HG03342 (cell line): ENCODE data around the gene VPS39.
"Not testable (repeated sequence)": the region's sequence is repeated elsewhere in the genome, so short reads cannot be mapped to it uniquely, and the experiment has no call there.

Experiments used
- ATAC-seq: cut with Tn5 transposase; IDR thresholded peaks from one replicate; pipeline ENCODE4 v1.9.1; 2021; ENCODE audit warnings: mild to moderate bottlenecking, moderate library complexity; ENCODE audit not compliant: unreplicated experiment

The VPS39 gene

DNA sequence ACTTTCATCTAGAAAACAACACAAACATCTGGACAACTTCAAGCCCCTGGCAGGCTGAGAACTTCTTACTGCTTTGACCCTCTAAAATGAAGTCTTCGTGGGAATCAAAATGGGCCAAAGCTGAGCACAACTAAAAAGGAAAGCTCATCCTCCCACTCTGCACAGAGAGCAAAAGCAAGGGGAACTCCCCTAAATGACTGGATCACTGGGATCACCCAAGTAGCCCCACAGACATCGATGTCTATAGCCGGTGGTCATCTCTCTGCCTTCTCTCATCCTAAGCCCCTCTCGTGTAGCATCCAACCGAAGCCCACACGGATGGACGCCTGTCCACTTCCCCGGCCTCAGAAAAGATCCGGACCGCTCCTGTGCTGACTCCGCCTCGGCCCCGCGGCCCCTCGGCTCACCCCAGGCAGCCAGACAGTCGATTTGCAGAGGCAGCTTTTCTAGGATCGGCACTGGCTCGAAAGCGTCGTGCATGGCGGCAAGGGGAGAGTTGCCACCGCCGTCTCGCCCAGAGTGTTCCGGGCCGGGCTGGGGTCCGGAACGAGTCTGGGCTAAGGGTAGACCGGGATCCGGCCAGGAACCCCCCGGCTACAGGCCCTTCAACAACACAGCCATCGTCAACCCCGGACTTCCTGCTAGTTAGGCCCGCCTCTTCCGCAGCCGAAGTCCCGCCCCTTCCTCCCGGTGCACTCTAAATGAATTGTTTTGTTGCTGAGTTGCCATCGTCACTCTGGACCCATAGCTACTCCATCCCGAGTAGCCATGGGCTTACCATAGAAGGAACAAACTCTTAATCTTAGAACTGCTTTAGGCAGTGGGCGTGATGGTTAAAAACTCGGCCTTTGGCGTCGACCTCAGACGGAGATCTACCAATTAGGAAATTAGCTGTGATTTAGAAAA lies at the start of gene VPS39:
Gene VPS39 (minus strand): TSS at position 631 of the 906 bp plus-strand sequence. CDS start 151 bp downstream, at position 480.
- peak; percentile 93 for ATAC-seq

GRCh38 chr15:42253300-42253699 lies 45.2 kb upstream of the VPS39 start:
- no peak for ATAC-seq

DNA sequence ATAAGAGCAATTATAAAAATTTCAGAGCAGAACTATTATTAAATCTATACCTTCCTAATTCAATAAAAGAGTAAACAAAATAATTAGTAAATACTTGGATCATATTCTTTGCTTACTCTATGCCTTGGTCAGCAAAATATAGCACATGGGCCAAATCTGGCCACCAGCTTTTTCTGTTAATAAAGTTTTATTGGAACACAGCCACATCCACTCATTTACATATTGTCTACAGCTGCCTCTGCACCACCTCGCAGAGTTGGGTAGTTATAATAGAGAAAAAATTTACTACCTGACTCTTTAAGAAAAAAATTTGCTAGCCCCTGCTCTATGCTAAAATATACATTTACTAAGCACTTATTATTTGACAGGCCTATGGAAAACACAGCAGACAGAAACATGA lies 32.7 kb upstream of the VPS39 start:
- no peak for ATAC-seq

GRCh38 chr15:42239528-42240182 lies 31.6 kb upstream of the VPS39 start:
- ATAC-seq, result no peak

DNA sequence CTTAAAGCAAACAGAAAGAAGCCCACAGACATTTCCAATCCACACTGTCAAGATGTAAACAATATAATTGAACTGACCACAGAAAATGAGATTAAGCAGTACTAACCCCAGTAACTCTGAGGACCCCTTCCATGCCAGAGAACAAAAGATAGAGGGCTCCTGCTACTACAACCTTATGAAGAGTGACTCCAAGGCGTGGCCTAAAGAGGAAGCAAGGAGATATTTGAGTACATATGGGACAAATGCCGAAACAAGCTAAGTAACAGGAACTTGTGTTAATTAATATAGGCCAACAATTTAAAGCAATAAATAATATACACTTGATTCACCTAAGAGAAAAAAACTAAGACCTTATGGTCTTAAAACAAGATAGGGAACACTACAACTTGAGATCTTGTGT lies 25.0 kb upstream of the VPS39 start:
- no peak for ATAC-seq

DNA sequence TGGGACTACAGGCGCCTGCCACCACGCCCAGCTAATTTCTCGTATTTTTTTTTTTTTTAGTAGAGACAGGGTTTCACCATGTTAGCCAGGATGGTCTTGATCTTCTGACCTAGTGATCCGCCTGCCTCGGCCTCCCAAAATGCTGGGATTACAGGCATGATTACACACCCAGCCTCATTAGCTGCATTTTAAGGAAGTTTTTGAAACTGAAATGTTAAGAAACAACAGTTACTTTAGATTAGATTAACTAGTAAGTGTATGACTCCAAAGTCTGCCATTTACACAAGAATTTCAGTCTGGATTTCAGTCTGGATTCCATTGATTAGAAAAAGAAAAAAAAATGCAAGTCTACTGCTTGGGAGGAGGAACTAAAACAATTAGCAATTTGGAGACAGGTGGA lies 24.5 kb upstream of the VPS39 start:
- ATAC-seq, result no peak

- ATAC-seq, result no peak
Measured at GRCh38 chr15:42231088-42231487, 23.0 kb upstream of the VPS39 start.

DNA sequence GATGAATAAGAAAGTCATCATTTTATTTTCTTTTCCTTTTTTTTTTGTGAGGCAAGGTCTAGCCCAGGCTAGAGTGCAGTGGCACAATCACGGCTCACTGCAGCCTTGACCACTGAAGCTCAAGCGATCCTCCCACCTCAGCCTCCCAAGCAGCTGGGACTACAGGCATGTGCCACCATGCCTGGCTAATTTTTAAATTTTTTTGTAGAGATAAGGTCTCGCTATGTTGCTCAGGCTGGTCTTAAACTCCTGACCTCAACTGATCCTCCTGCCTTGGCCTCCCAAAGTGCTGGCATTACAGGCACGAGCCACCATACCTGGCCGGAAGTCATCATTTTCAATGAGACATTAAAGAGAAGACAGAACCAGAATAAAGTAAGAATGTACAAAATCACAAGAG lies 20.9 kb upstream of the VPS39 start:
- not testable (repeated sequence) for ATAC-seq

GRCh38 chr15:42228036-42228435 lies 19.9 kb upstream of the VPS39 start:
- no peak for ATAC-seq

DNA sequence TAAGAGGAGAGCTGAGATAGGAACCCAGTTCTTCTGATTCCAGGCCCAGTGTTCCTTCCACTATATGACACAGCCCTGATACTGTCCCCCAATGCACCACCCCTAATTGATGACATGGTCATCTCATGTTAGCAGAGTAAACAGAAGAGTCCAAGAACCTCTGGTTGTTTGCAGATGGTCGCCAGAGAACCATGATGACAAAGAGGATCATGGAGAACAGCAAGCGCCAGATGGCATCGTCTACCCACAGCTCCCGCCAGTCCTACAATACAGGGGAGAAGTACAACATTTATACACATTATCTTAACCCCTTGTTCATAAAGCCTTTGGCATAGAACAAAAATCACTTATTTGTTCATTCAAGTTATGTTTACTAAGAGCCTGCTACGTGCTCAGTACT lies 18.5 kb upstream of the VPS39 start:
- no peak for ATAC-seq

DNA sequence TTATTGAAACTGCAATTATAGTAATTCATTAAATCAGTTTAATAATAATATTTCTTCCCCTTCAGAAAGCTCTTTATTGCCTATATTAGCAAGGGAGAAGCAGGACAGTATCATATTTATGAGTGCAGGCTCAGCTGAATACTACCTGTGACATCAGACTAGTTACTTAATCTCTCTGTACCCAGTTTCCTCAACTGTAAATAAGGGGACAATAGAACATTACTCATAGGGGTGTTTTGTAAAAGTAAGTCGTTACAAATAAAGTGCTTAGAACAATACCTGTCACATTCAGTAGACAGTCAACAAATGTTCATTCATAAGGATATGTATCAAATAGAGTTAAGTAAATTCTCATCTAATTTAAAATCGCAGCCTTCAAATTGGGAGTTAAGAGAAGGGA lies 12.1 kb upstream of the VPS39 start:
- ATAC-seq, result no peak

- ATAC-seq, result no peak
Measured at GRCh38 chr15:42218953-42219592, 11.0 kb upstream of the VPS39 start.

GRCh38 chr15:42217568-42217967 lies 9.5 kb upstream of the VPS39 start:
- ATAC-seq, result no peak

DNA sequence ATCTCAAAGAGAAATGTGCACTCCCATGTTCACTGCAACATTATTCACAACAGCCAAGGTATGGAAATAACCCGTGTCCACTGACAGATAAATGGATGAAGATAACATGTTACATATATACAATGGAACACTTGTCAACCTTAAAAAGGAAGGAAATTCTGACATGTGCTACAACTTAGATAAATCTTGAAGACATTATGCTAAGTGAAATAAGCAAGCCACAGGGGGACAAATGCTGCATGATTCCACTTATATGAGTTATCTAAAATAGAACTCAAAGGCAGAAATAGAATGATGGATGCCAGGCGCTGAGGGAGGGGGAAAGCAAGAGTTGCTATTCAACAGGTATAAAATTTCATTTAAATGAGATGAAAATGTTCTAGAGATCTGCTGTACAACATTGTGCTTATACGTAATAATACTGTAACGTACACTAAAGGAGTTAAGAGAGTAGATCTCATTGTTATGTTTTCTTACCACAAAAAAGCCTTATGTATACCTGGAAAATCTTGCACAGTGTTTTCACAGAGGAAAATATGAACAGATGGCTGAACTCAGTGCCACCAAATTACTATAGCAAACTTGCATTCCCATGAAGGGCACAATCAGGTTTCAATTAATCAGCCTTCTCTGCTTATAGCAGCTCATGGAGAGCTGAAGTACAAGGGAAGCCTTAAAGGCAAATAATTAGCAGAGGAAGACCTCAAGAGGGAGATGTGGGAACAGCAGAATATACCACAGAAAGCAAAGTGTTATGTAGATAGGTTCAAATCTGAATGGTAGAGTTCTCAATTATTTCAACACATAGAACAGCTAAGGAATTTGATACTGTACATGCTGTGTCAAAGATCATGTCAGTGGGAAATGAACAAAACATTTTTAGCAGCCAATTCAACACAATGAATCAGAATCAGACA lies 8.1 kb upstream of the VPS39 start:
- ATAC-seq, result no peak

GRCh38 chr15:42214600-42214999 lies 6.5 kb upstream of the VPS39 start:
- ATAC-seq, result no peak

- ATAC-seq, result no peak
Measured at GRCh38 chr15:42213511-42213910, 5.4 kb upstream of the VPS39 start.

- ATAC-seq, result no peak
Measured at GRCh38 chr15:42210696-42211095, 2.6 kb upstream of the VPS39 start.

DNA sequence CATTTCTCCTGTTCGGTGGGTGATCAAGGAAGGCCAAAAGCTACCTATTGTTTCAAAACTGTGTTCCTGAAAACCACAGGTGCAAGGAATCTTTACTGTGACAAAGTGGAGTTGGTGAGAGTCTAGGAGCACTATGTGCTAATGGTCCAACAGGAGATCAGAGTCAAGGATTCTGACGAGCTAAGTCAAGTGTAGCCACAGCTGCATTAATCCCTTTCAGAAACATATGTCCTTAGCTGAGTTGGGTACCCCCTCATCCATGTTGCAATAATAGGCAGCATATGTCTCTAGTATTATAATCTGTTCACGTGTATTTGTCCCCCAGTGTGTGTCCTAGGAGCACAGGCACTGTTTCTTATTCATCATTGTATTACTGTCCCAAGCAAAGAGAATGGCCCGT lies 1.7 kb downstream of the VPS39 start:
- ATAC-seq, result no peak

DNA sequence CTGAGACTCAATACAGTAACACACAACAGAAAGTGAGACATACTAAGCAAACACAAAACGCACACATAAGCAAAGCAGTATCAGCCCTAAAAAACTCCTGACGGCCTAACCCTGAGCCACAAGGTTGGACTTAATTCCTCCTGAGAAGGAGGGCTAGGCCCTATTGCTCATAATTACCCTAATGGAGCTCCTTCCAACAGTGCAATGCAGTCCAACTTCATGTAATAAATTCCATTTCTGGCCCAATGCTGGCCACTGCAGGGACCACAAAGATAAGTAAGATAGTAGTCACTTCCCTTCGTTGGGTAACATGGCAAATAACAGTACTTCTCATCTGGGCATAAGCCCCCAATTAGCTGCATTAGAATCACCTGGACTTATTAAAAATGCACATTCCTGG lies 4.2 kb downstream of the VPS39 start:
- no peak for ATAC-seq

DNA sequence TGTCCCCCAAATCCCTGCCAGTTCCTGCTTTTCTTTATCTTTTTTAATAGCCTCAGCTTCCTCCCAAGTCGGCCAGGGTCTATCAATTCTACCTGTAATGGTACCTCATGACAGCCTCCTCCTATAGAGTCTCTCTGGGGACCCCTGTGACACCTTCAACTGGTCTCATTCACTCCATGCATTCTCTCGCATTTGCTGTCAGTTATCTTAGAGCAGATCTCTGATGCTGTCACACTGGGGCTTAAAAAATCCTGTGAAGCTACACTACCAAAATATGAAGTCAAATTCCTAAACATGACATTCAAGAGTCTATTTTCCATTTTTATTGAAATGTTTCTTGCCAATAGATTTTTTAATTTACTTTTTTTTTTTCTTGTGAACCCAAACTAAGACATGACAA lies 5.5 kb downstream of the VPS39 start:
- no peak for ATAC-seq

GRCh38 chr15:42201801-42202200 lies 6.3 kb downstream of the VPS39 start:
- no peak for ATAC-seq
